Measurements from ENCODE around the gene SEC22C.
A peak's percentile ranks its signal among the peaks of the same experiment; 100 is the strongest.

SEC22C gene

DNA sequence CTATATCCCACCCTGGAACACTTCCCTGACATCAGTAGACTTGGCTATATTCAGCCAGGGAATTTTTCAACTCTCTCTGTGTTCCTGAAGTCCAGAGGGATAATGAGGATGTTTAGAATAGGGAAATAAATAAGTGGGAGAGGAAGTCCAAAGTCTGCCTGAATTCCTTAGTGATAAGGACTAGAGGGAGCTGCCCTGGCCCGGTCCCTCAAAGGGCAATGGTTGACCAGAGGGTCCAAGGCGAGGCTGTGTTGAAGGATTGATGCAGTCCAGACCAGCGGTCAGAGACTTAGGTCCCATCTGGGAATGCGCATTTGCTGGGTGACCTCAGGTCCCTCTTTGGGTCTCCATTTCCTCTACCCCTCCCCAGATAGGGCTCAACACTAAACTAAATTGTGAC lies 71.4 kb downstream of the SEC22C start:
- no peak for DNase-seq

DNA sequence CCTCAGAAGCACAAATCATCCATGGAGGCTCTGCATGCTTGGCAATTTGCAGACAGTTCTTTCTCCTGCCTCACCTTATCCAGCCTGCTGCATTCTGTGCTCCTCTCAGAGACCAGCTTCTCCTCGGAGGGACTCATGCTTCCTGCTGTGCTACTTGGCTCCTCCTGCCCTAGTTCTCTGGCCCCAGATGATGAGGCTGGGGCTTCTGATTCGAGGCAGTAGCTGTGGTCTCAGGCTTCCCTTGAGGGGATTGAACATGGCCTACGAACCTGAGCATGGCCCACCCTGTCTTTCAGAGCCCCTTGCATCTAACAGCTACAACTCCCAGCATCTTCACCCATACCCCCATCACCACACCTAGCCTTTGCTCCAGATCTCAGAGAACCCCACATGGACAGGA lies 72.7 kb downstream of the SEC22C start:
- DNase-seq, result peak; percentile 11

DNA sequence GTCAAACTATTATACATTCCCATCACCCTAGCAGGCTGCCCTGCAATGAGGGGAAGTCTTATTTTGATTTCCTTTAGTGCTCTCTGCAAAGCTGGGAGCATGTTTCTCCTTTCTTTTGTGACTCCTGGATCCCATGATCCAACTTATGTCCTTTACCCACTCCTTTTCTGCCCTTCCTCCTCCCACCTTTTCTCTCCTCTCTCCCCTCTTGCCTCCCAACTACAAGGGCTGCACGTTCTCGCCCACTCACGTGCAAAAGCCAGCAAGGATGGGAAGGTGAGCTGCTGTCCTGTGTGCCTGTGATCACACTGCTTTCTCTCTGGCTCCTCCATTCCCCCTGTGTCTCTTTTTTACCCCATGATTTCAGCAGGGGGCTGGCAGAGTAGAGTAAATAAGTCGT lies 73.2 kb downstream of the SEC22C start:
- peak; percentile 8 for DNase-seq

DNA sequence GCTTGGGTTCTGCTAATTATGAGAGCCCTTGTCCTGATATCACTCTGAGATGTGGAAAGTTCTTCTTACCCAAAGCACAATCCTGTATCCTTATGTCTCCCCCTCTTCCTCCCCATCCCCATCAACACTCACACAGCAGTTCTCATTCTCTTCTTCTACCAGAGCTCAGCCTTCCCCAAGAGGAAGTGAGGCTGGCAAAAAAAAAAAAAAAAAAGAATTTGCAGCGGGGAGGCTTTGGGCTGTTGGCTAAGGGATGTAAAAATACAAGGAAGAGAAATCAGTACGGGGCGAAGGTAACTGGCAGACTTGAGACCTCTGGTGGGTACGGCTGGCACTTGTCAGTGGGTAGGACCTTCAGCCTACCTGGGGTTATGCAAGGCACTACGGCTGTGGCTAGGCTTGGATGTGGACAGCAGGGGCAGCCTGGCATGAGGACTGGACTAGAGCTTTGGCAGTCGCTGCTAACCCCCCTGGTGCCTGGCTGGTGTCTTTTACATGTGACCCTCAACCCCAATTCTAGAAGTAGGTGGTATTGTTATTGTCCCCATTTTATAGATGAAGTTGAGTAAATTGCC lies 73.9 kb downstream of the SEC22C start:
- DNase-seq, result peak; percentile 24

DNA sequence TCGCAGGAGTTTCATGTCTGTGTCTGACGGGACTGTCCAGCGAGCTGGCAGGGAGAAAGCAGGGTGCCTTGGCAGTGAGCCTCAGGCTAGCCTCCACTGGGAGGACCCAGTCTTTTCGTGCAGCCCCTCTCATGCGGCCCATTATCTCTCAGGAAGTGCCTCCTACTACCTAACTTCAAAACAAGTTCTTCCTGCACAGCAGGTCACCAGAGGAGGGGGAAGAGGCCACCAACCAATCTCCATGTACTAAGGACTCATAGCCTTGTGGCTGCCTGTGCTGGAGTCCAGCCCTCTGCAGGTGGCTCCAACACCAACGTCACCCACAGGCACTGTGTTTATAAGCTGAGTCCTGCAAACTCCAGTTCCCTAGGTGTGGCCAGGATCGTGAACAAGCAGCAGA lies 74.5 kb downstream of the SEC22C start:
- DNase-seq, result peak; percentile 23

DNA sequence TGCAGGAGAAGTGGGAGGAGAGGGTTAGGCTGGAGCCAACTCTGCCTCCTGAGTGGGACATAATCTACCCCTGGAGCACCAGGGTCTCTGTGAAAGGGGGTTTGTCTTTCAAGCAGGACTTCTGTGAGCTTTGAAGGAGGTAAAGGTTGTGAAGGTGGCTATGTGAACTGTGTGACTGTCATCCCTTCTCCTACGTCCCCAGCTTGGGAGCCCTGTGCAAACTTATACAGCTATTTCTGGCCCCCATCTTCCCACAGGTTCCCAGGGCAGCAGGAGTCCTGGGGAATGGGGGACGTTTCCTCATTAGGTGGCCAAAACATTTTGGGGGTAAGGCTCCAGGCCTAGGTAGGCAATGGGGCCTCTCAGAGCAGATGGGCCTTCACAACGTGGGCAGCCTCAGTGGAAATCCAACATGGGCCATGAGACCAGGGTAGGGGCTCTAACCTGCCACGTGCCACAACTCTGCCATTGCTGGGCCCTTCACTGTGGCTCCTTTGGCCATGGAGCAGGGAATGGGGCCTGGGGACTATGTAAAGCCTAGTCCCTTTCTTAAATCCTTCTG lies 75.8 kb downstream of the SEC22C start:
- DNase-seq, result peak; percentile 14

DNA sequence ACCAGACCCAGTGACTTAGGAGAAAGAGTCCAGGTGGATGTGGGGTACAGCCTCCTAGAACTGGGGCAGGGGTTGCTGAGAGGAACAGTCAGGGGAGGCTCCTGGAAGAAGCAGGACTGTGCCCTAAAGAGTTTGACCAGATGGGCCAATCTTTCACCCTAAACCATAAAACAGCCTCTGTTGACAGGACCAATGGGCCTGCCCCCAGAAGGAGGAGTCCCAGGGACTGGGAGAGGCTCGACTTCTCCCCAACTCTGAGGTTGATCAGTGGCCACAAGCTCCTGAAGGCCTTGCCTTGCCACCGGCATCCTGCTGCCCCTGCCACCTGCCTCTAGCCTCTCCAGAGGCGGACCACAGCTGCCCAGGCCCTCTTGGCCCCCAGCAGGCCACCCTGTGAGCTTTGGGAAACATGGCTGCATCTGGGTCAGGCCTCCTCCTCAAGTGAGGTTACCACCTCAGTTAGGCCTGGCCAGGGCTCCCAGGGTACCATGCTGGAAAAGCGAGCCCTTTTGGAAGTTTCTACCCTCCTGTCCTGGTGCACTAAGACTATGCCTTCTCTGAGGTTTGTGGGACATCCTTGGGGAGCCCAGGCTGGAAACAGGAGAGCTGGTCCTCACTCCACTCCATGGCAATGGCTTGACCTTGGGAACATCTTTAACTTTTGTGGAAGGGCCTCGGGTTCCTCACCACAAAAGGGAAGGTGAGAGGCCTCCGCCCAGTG lies 76.5 kb downstream of the SEC22C start:
- peak; percentile 24 for DNase-seq

DNA sequence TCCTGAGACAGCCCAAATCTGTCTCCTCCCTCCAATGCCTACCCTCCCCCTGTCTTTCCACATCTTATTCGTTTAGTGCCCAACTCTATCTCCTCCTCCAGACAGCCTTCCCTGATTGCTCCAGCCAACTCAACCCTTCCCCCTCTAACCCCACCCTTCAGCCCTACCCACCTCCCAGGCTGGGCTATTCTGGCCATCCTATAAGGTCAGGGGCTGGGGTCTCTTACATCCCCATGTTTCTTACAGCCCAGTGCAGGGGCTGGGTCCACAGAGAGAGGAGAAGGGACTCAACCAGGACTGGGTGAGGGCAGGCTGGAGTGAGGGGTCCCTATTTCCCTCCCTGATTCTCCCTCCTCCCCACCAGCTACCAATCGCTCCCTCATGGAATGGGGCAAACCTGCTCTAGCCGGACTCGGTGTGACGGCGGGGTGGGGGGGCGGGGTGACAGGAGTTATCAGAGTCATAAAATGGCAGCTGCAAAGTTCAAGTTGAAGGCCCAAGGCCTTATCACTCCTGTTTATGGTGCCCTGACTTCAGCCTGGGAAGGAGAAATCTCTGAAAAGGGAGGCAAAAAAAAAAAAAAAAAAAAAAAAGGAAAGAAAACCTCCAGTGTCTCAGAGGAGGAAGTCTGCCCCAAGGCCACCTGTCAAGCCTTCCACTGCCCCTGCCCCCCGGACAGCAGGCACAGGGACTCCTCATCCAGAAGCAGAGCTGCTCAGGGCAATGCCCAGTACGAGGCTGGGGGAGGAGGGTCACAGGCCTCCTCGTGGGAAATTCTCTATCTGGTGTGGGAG lies 77.2 kb downstream of the SEC22C start:
- peak; percentile 9 for DNase-seq

DNA sequence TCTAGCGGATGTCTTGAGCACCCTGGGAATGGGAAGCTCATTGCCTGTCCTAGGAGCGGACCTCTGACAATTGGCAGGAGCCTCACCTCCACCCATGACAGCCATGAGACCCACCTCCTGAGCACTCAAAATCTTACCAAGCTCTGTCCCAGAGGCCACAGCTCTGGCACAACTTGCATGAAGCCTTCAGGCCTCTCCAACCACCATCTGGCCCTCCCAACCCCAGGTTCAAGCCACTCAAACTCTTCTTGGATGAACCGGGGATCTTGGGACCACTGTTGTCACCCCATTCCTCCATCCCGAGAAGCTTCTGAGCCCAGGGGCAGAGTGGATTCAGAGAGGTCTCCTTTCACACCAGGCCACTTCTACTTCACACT lies 77.8 kb downstream of the SEC22C start:
- peak; percentile 22 for DNase-seq

DNA sequence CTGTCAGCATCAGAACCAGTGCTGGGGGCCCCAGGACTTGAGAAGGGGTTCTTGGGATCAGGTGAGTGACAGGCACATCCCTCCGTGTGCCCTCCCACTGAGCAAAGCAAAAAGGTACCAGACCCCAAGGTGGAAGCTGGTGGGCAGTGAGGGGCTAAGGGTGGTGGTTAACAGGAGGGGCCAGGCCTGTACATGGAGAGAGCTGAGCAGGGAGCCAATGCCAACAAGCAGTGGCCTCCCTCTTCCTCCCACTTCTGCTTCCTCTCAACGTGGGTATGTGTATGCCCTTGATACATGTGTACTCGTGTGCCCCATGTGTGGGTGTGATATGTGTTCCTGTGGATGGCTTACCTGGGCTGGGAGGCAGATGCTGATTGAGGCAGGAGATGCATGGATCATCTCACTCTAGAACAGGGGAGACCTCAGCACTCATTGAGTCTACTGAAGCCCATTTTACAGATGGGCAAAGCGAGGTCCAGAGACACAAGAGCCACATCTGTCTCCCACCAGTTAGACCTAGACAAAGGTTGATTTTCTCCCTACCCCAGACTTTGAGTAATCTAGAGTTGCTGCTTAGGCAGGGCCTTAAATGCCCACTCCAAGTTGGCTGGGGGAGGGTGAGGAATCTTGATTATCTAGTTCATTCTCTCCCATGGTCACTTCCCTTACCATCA lies 78.4 kb downstream of the SEC22C start:
- DNase-seq, result peak; percentile 29

DNA sequence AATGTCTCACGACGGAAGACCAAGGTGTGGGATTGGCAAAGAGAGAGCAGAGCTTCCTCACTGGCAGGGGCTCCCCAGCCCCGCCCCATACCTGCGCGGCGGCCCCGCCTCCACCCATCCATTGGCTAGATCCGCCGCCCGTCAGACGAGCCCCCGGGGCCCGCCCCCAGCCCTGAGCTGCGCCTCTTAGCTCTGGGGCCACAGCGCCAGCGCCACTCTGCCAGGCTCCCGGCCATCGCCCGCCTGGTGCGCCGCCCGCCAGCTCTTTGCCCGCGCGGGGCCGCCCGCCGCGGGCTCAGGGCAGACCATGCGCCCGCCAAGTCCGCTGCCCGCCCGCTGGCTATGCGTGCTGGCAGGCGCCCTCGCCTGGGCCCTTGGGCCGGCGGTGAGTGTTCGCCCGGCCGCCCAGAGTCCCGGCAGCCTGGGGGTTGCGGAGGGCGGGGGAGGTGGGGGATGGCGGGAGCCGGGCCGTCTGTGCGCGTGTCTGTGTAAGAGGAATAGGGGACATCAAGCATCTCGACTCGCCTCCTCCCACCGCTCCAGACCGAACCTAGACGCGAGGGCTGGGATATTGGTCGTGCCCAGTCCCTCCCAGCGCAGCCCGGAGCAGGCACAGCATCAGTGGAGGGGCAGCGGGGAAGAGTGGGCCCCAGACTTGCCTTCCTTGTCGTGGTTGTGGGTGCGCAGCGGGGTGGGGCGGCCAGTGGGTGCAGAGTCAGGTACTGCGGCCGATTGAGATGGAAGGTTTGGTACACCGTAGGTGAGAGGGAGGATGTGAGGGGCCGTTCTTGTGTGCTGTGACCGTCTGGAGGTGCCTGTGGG lies 79.1 kb downstream of the SEC22C start, which contains the start of gene VIPR1:
TSS of gene VIPR1 (plus strand) at position 215 of the 822 bp plus-strand sequence. CDS start at position 308, 93 bp downstream.
- peak; percentile 94 for DNase-seq

DNA sequence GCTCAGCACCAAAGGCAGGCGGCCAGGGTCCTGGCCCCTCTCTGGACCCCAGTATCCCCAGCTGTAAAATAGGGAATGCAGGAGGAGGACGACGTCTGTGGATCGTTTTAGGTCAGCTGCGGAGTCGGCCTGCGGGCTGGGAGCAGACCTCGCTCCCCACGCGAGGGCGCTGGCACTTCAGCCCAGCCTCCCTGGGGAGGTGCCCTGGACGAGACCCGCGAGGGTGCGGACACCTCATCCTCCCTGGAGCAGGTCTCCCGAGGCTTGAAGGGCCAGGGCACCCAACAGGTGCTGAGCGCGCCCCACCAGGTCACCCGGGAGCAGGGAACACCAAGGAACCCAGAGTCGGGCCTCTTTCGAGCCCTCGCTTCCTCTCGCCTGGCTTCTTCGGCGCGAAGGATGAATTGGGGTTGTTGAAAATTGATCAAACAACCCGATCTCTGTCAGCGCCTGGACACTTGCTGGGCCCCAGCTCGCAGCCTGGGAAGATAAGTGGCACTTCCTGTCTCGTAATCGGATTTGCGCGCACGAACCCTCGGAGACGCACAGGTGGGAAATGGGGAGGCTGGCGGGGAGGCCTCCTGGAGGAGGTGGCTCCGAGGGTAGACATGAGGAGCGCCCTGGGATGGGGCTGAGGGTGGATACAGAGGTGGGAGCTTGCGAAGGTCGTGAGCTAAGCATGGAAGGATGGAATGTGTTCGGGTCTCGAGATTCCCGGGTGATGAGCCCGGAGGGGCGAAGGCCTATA lies 79.9 kb downstream of the SEC22C start:
- peak; percentile 73 for DNase-seq

DNA sequence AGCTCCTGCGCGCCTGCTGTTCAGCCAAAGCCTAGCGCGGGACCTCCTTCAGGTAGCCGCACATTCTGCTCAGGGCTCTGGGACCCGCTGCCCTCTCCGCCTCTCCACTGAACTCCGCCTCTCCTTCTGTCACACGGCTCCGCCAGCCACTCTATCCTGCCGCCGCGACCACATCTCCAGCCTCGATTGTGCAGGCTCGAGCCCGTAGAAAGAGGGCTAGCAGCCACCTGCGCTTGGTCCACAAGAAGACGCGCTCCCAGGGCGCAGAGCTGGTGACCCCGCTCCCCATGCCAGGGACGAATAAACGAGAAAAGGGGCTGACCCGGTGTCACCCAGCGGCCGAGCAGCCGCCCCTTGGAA lies 80.5 kb downstream of the SEC22C start:
- DNase-seq, result no peak

DNA sequence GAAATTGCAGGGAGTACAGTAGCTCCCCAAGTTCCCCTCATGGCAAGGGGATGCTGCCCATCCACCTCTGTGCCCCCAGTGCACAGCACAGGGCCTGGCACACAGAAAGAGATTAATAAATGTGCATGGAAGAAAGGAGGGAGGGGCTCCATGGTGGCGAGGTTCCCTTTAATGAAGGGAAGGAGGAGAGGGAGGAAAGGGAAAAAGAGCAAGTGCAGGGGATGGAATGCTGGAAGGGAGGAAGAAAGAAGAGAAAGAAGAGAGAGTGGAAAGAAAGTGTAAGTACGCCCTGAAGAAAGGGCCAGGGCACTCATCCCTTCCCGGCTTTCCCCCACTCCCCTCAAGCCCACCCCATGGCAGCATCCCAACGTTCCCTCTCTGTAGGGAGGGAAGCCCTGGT lies 80.9 kb downstream of the SEC22C start:
- peak; percentile 20 for DNase-seq

DNA sequence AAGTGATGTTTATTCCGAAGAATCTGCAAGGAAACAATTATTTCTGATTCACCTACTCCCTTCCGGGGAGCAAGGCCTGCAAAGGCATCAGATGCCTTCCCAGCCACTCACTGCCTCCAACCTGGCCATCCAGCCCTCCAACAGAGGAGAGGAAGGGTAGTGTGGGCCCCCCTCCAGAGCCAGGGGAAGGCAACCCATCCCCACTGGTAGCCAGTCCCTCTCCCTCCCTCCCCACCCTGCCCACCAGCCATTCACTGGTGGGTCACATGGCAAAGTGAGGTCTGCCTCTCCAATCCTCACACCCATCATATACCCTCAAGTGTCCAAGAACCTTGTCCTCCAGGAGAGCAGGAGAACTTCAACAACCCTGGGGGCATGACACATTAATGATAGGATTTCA lies 81.7 kb downstream of the SEC22C start:
- peak; percentile 9 for DNase-seq

DNA sequence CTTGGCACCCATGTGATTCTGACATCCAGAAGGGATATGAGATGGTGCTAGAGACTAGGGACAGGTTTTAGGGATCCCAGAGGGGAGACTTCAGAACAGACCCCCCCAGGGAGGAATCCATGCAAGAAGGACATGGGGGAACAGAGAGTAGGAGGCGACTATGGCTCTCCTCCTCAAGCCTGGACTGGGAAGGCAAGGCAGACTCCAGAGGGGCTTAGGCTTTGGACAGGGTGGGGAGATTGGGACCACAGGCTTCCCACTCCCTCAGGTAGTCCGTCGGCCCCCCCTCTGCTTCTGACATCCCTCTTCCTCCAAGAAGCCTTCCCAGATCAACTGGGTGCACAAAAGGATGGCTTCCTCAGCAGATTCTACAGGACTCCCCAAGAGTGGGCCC lies 82.3 kb downstream of the SEC22C start:
- peak; percentile 19 for DNase-seq

DNA sequence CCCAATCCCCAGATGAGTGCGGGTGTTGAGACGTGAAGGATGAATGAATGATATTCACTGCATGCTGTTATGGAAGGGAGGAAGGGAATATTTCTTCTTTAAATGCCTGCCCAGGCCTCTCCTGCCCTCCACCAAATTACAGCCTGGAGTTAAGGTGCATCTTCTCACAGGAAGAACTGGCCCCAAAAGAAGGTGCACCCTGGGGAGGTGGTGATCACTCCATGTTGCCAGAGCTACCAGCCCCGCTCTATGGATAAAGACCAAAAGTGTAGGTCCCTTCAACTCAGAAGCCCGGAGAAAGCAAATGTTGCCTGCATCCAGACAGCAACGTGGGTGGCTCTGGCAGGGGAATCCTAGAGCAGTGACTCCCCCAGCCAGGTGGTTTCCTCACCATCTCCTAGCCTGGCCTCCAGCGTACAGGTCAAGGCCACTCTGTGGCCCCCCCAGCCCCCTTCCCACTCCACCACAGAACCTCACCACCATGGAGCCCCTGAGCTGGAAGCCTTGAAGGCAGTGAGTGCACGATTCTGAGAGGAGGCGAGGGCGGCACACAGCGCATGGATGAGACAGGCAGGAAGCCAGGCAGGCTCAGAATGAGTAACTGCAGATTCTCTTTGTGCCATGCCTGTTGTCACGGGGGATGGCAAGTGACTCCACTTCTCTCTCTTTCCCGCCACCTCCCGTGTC lies 82.8 kb downstream of the SEC22C start:
- peak; percentile 17 for DNase-seq

DNA sequence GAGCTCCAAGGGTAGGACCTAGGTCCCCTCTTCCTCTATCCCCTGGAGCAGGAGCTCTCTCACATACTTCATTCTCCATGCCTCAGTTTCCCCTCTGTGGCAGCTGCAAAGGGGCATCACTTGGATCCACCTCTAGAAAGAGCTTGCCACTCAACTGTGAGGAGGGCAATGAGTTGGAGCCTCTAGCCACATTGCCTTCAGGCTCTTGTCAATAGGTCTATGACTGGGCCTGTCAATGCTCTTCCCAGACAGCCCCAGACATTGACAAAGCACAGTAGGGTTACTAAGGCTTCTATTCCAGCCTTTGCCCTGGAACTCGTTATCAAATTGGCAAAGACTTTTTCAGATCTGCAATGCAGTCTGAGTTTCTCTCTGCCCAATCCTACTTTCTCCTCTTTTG lies 83.7 kb downstream of the SEC22C start:
- DNase-seq, result no peak

Measured in activated CD4-positive, CD25-positive, alpha-beta regulatory T cell treated with anti-CD3 and anti-CD28 coated beads, Interleukin-2, amount 50 U/mL, for 72 hours (primary cell).